NAMALWA (cell line): ENCODE results near the gene ABCC3.

Experiments
- DNase-seq: peaks from one replicate; pipeline ENCODE4 v3.0.0-alpha.2; 2015; ENCODE audit warnings: low spot score

ABCC3 gene

GRCh38 chr17:50607522-50608175 is 27.0 kb upstream of the ABCC3 start:
- DNase-seq, result no peak

GRCh38 chr17:50608700-50609379 is 25.8 kb upstream of the ABCC3 start:
- no peak for DNase-seq

- no peak for DNase-seq
Measured at GRCh38 chr17:50609380-50610074, 25.2 kb upstream of the ABCC3 start.

- DNase-seq, result no peak
Measured at GRCh38 chr17:50611634-50612033, 23.0 kb upstream of the ABCC3 start.

- DNase-seq, result no peak
Measured at GRCh38 chr17:50612281-50612680, 22.4 kb upstream of the ABCC3 start.

GRCh38 chr17:50613007-50613992 is 21.4 kb upstream of the ABCC3 start:
- no peak for DNase-seq

- DNase-seq, result no peak
Measured at GRCh38 chr17:50614471-50615051, 20.1 kb upstream of the ABCC3 start.

- no peak for DNase-seq
Measured at GRCh38 chr17:50615828-50616227, 18.9 kb upstream of the ABCC3 start.

- DNase-seq, result no peak
Measured at GRCh38 chr17:50618300-50618699, 16.4 kb upstream of the ABCC3 start.

GRCh38 chr17:50618941-50619340 is 15.7 kb upstream of the ABCC3 start:
- no peak for DNase-seq

- no peak for DNase-seq
Measured at GRCh38 chr17:50619489-50619888, 15.2 kb upstream of the ABCC3 start.

- DNase-seq, result no peak
Measured at GRCh38 chr17:50620237-50620636, 14.4 kb upstream of the ABCC3 start.

GRCh38 chr17:50620858-50621257 is 13.8 kb upstream of the ABCC3 start:
- peak; percentile 25 for DNase-seq

- DNase-seq, result no peak
Measured at GRCh38 chr17:50621574-50622031, 13.1 kb upstream of the ABCC3 start.

GRCh38 chr17:50624321-50624934 is 10.3 kb upstream of the ABCC3 start:
- no peak for DNase-seq

GRCh38 chr17:50625032-50625871 is 9.4 kb upstream of the ABCC3 start:
- DNase-seq, result no peak

- DNase-seq, result peak; percentile 84
Measured at GRCh38 chr17:50626037-50626574, 8.6 kb upstream of the ABCC3 start.

- DNase-seq, result no peak
Measured at GRCh38 chr17:50627036-50627781, 7.5 kb upstream of the ABCC3 start.
